Suppressor macrophage treated with lipopolysaccharide for 1 hour (primary cell): ENCODE data around the gene GRM2.
"Not testable (repeated sequence)": the region's sequence is repeated elsewhere in the genome, so short reads cannot be mapped to it uniquely, and the experiment has no call there.

Experiments
- DNase-seq, 3 donors: peaks; one replicate each; pipeline ENCODE4 v3.0.0-alpha.2; 2020 to 2022

Gene GRM2

GRCh38 chr3:51729042-51729633, 22.3 kb downstream of the GRM2 start:
- DNase-seq, result peak in 1 of 3 donors; percentile 51

GRCh38 chr3:51733859-51734571, 27.1 kb downstream of the GRM2 start:
- no peak for DNase-seq

- no peak for DNase-seq
These were observed 27.7 kb downstream of the GRM2 start for GRCh38 chr3:51734572-51734907.

DNA sequence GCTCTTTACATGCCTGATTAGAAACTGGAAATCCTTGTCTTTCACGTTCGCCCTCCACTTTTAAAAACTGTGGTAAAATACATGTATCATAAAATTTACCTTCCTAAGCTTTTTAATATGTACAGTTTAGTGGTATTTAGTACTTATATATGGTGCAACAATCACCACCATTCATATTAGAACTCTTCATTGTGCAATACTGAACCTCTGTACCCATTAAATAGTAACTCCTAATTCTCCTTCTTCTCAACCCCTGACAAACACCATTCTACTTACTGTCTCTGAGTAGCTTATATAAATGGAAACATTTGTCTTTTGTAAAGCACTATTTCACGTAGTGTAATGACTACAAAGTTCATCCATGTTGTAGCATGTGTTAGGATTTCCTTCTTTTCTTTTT, 28.2 kb downstream of the GRM2 start:
- no peak for DNase-seq

GRCh38 chr3:51735950-51736349, 29.1 kb downstream of the GRM2 start:
- DNase-seq, result no peak

DNA sequence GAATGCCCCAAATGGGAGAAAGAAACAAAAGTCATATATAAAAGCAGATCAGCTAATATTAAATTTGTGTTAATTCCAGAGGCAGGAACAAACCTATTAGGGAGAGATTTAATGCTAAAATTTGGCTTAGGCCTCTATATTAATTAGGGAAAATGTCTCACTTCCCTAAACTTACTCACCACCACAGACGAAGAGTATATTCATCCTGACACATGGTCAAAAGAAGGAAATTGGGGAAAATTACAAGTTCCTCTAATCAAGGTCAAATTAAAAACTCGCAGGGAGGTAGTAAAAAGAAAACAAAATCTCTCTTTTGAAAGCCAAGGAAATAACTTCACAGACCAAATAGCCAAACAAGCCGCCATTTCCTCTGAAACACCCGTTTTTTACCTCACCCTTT, 32.2 kb downstream of the GRM2 start:
- DNase-seq, result peak; percentile 41 to 76 (median 75)

GRCh38 chr3:51742320-51742719, 35.5 kb downstream of the GRM2 start:
- not testable (repeated sequence) for DNase-seq

DNA sequence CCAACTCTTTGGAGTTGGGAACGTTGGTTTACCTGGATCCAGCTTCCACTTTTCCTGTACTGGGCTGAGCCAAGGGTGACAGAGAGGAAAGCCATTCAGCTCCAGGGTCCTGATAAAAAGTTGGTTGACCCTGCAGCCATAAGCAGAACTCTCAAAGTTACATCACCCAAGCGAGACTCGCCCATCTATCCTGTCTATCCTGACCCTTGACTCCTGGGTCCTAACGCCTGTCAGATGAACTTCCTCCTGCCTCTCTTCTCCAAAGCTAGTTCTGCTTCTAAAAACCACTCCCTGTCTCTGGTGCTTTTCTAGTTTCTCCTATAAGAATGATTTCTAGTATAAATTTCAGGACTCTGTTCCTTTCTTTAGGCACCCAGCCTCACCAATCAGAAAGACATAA, 36.1 kb downstream of the GRM2 start:
- DNase-seq, result peak; percentile 71 to 78 (median 74)

DNA sequence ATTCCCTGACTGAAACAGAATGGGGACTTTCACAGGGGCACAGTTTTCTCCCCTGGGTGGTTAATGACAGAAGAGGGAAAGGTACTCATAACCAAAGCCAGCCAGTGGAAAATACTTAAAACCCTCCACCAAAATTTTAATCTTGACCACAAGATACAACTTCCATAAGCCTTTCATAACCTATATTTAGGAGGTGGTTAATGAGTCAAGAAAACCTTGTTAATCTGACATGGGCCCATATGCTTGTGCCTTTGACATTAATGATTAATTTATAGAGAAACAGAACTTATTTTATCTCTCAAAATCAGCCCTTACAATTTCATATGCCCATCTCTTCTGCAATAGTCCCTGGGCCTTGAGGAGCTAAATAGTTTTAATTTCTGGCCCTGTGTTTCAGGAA, 41.0 kb downstream of the GRM2 start:
- no peak for DNase-seq

DNA sequence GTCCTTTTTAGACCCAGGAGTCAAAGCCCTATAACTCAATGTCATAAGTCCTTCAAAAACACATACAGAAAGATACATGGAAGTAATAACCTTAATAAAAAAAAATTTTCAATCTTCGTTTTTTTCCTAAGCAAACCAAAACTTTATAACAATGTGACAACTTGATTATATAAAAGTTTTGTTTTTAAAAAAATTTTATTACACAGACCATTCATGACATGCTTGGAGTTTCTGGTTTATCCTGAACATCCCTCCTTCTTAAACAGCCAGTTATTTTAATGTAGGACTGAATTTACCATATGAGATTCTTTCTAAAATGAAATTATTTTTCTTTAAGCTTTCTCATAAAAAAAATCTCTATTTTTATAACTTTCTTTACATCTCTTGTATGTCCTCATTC, 41.5 kb downstream of the GRM2 start:
- no peak for DNase-seq

DNA sequence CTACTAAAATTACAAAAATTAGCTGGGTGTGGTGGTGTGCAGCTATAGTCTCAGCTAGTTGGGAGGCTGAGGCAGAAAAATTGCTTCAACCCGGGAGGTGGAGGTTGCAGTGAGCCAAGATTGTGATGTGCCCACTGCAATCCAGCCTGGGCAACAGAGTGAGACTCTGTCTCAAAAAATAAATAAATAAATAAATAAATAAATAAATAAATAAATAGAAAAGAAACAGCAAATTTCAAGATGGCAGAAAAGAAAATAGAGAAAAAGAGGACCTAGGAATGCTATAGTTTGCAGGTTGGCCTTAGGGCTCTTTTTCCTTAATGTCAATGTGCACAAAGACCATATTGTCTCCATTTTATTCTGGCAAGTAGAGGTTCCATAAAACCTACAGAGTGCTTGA, 44.0 kb downstream of the GRM2 start:
- no peak for DNase-seq

DNA sequence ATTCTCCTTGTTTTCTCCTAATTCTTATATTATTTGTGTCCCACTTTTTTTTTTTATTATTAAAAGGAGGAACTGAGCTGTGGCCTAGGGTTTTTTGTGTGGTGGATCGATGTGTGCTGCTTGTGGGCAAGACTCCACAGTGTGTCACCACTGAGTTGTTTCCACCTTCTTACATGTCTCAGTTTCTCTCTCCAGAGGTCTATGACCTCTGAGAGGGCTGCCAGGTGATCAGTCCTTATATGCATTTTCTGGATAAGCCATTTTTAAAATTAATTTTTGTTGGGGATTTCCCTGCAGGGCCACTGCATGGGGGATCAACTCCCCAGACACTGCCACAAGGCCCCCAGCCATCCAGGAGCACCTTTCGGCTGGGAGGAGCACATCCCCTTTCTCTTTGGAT, 44.4 kb downstream of the GRM2 start:
- no peak for DNase-seq

- not testable (repeated sequence) for DNase-seq
These were observed 47.2 kb downstream of the GRM2 start for GRCh38 chr3:51753763-51754750.

DNA sequence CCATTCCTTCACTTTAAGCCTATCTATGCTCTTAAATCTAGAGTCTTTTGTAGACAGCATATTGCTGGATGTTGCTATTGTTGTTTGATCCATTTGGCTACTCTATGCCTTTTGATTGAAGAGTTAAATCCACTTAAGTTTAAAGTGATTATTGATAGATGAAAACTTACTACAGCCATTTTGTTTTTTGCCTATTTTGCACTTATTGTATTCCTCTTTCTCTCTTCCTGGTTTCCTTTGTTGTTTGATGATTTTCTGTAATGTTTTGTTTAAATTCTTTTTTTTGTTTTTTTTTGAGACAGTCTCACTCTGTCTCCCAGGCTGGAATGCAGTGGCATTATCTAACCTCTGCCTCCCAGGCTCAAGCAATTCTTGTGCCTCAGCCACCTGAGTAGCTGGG, 52.3 kb downstream of the GRM2 start:
- DNase-seq, result no peak
